Measurements from ENCODE around the gene MOB3B. TPM values are rescaled to one million over a fixed set of nuclear protein-coding genes. Genes with fewer than 3 reads are reported as not detected.

MOB3B gene
- total RNA-seq = 13.3 TPM

GRCh38 chr9:27529316-27530278, at the start of gene MOB3B:
Gene MOB3B, minus strand, starts transcription at chr9:27529814. Its CDS starts 74,264 bp downstream, at chr9:27455550.

GRCh38 chr9:27572918-27573633, 43.5 kb upstream of the MOB3B start, which contains the start of gene C9orf72:
Gene C9orf72, minus strand, starts transcription at chr9:27573481. Its CDS starts 6,361 bp downstream, at chr9:27567120.

GRCh38 chr9:27524236-27524635, 5.4 kb downstream of the MOB3B start, which contains the start of gene IFNK:
Gene IFNK, plus strand, starts transcription at chr9:27524290. Its CDS starts 47 bp downstream, at chr9:27524337.

GRCh38 chr9:27297050-27297449, 232.6 kb downstream of the MOB3B start, which contains the start of gene EQTN:
Gene EQTN, minus strand, starts transcription at chr9:27297150. Its CDS starts 95 bp downstream, at chr9:27297055.

Other genes with a start within 250 kb of the MOB3B start
- 1.4 TPM for gene EQTN, start 232.7 kb downstream of the MOB3B start, total RNA-seq
- gene IFNK, start 5.5 kb downstream of the MOB3B start, total RNA-seq = not detected
- gene C9orf72, start 43.7 kb upstream of the MOB3B start, total RNA-seq = 24.8 TPM

Measured in metanephros (tissue), 1 donor.